MCF 10A (cell line): ENCODE results near the gene ZBTB7B. TPM values are rescaled to one million over a fixed set of nuclear protein-coding genes. Genes with fewer than 3 reads are reported as not detected.

Source experiments
- BruUV-seq: library from RNA; stranded (reverse); fragments of 400-500 nt; replicated peaks from 2 replicates; lab custom pipeline; 2021; lab: Mats Ljungman, UMichigan
- CTCF ChIA-PET: fragments of 300-600 bp; sonication (Branson Sonifier 250); formaldehyde crosslinking; extraction: SDS; loops from one replicate; lab custom pipeline; 2021; ENCODE audit warnings: antibody characterized with exemption, inconsistent platforms; lab: Yijun Ruan, JAX
- POLR2A ChIA-PET: fragments of 300-600, 350-650 bp; sonication (Branson Sonifier 250); formaldehyde crosslinking; extraction: SDS; loops from one replicate; lab custom pipeline; 2020; ENCODE audit warnings: antibody characterized with exemption, inconsistent platforms; lab: Yijun Ruan, JAX
- DNase-seq: peaks from one replicate; pipeline ENCODE4 v3.0.0-alpha.2; 2018; ENCODE audit not compliant: unreplicated experiment
- H3K27ac Mint-ChIP-seq: one replicate; pipeline ENCODE4 v1.8.0; 2022; ENCODE audit warnings: mild to moderate bottlenecking, low read depth, mixed read lengths; ENCODE audit not compliant: unreplicated experiment
- H3K27me3 Mint-ChIP-seq: one replicate; pipeline ENCODE4 v1.8.0; 2022; ENCODE audit warnings: mixed read lengths; ENCODE audit not compliant: insufficient read depth, unreplicated experiment
- H3K36me3 Mint-ChIP-seq: one replicate; pipeline ENCODE4 v1.8.0; 2022; ENCODE audit warnings: mild to moderate bottlenecking, moderate library complexity, mixed read lengths; ENCODE audit not compliant: insufficient read depth, unreplicated experiment
- H3K4me1 Mint-ChIP-seq: one replicate; pipeline ENCODE4 v1.8.0; 2022; ENCODE audit warnings: mixed read lengths; ENCODE audit not compliant: insufficient read depth, unreplicated experiment
- H3K4me3 Mint-ChIP-seq: one replicate; pipeline ENCODE4 v1.8.0; 2022; ENCODE audit warnings: mild to moderate bottlenecking, moderate library complexity, mixed read lengths; ENCODE audit not compliant: unreplicated experiment
- H3K9me3 Mint-ChIP-seq: one replicate; pipeline ENCODE4 v1.8.0; 2022; ENCODE audit warnings: mixed read lengths; ENCODE audit not compliant: unreplicated experiment
- intact Hi-C: fragments of 100-400 bp; cut with micrococcal nuclease; formaldehyde crosslinking; loops from 2 replicates; pipeline ENCODE4 v1.14.1; 2022
- total RNA-seq: library from RNA; stranded (reverse); gene quantifications from 2 replicates; pipeline ENCODE4 v1.2.3, GENCODE V29; 2022
- TF ChIP-seq, protein P1 (sequence below): fragments of 200-600 bp; IDR thresholded peaks from one replicate; pipeline ENCODE4 v1.8.0; 2022; ENCODE audit warnings: antibody characterized with exemption, mild to moderate bottlenecking; ENCODE audit not compliant: unreplicated experiment

The ZBTB7B gene
- total RNA-seq, 1 experiment from 2014 or later: 175 TPM

DNA sequence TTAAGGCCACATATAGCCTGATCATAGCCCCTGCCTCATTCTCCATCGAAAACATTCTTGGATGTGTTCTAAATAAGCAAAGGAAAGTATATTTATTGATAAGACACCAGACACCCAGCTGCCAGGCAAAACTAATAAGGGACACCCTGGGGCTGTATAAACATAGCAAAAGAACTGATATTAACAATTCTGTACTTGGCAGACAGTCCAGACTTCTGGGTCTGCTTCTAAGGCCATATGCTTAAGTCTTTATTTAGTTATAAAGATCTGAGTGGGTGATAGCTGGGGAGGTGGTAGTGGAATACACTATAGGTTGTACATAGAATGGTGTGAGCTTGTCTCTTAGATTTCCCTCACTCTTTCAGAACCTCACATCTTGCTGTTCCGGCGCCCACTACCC is 24.2 kb upstream of the ZBTB7B start:
- no TSS peak for BruUV-seq
- TF ChIP-seq, protein P1, sequence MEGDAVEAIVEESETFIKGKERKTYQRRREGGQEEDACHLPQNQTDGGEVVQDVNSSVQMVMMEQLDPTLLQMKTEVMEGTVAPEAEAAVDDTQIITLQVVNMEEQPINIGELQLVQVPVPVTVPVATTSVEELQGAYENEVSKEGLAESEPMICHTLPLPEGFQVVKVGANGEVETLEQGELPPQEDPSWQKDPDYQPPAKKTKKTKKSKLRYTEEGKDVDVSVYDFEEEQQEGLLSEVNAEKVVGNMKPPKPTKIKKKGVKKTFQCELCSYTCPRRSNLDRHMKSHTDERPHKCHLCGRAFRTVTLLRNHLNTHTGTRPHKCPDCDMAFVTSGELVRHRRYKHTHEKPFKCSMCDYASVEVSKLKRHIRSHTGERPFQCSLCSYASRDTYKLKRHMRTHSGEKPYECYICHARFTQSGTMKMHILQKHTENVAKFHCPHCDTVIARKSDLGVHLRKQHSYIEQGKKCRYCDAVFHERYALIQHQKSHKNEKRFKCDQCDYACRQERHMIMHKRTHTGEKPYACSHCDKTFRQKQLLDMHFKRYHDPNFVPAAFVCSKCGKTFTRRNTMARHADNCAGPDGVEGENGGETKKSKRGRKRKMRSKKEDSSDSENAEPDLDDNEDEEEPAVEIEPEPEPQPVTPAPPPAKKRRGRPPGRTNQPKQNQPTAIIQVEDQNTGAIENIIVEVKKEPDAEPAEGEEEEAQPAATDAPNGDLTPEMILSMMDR: no peak
- no peaks in the 10 kb centered on the region for H3K27me3 Mint-ChIP-seq
- ChIA-PET POLR2A (interaction anchor here (0.7 to 41.1 kb wide), 5 partner anchors 7 to 1140 kb away, joined by 3 to 1917 read pairs (median 312); partner anchors contain the start of genes CKS1B, FLAD1, LENEP and PBXIP1), CTCF (interaction anchor here (0.6 to 3.0 kb wide), 6 partner anchors 10 to 192 kb away, joined by 3 to 17 read pairs (median 3); no protein-coding TSS in a partner anchor)
- no peaks in the 10 kb centered on the region for H3K9me3 Mint-ChIP-seq
- no peak overlapping the region for H3K27ac Mint-ChIP-seq
- intact Hi-C loops: no loop called here
- peaks cover 36% of the 10 kb centered on the region for H3K36me3 Mint-ChIP-seq
- peaks cover 9% of the 10 kb centered on the region for H3K4me1 Mint-ChIP-seq
- no peak for DNase-seq
- no peak overlapping the region for H3K4me3 Mint-ChIP-seq

DNA sequence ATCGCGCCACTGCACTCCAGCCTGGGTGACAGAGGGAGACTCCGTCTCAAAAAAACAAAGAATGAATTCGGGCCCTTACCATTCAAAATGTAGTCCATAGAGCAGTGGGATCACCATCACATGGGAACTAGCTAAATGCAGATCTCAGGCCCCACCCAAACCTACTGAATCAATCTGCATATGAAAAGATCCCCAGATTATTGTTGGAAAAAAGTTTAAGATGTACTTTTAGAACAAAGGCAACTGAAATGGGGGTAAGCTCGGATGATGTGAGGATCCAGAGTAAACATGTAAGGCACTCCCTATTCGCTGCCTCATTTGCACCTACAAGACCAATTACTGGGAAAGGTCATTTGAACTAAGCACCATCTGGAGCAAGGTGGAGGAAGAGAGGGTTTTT is 20.3 kb upstream of the ZBTB7B start:
- CTCF ChIA-PET: interaction anchor here (0.9 to 7.3 kb wide), 8 partner anchors 9 to 192 kb away, joined by 5 to 118 read pairs (median 10); partner anchors contain the start of genes CKS1B, LENEP, PBXIP1 and PYGO2

DNA sequence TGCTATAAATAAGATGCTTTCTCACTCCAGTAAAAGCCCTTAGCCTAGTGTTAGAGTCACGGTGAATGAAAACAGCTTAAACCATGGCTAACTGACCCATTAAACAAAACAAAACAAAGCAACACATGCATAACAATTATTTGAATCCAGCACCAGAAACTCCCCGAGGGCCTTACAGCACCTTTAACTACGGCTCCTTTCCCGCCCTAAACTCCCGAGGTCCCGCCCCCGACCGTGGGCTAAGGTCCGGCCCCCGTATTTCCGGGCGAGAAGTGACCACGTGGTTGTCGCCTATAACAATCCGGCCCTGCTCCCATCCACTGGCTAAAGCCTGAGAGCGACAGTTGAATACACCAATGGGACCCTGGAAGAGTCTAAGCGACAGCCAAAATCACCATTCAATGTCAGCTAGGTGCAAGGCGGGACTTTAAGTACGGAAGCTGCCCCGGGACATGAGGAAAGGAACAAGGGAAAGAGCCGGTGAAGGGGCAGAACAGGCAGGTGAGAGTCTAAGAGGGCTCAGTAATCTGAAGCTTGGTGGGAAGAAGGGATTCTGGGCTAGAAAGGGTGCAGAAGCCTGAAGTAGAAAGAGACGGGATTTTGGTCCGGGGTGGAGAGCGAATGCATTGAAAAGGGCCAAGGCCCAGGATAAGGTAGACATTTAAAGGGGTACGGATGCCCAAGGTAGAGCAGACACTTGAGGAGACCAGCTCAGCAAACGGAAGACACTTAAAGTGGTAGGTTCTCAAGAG is 19.5 kb upstream of the ZBTB7B start, which contains the start of gene FLAD1:
Gene FLAD1 (plus strand): TSS at position 448 of the 752 bp plus-strand sequence. CDS start 351 bp downstream, outside the sequence.
- POLR2A ChIA-PET: interaction anchor here (0.5 to 41.1 kb wide), 33 partner anchors 6 to 893 kb away, joined by 3 to 1917 read pairs (median 4); partner anchors contain the start of genes CKS1B, EFNA3, FLAD1 and LENEP
- Mint-ChIP-seq H3K9me3 (no peaks in the 10 kb centered on the region), H3K4me3 (no peak within 1 kb of the TSS), H3K4me1 (peaks cover 6% of the 10 kb centered on the region), H3K27ac (no peak within 1 kb of the TSS), H3K27me3 (no peaks in the 10 kb centered on the region), H3K36me3 (peaks cover 60% of the 10 kb centered on the region)
- peak; percentile 100 for DNase-seq
- BruUV-seq: no TSS peak
- TF ChIP-seq, protein P1: no peak
- intact Hi-C loops: loop anchor here (1.0 kb wide), 1 partner anchor 34 kb away; no protein-coding TSS in a partner anchor
- CTCF ChIA-PET: interaction anchor here (0.6 to 7.3 kb wide), 21 partner anchors 10 to 578 kb away, joined by 3 to 118 read pairs (median 5); partner anchors contain the start of genes CKS1B, LENEP, PBXIP1 and PMVK

More for the DNA sequence above, 20.3 kb upstream of the ZBTB7B start:
- BruUV-seq: no TSS peak
- POLR2A ChIA-PET: interaction anchor here (0.5 to 41.1 kb wide), 16 partner anchors 7 to 423 kb away, joined by 3 to 1917 read pairs (median 8); partner anchors contain the start of genes CKS1B, FLAD1, LENEP and PBXIP1
- DNase-seq: no peak
- no peaks in the 10 kb centered on the region for H3K27me3 Mint-ChIP-seq
- H3K36me3 Mint-ChIP-seq: peaks cover 63% of the 10 kb centered on the region
- no peaks in the 10 kb centered on the region for H3K9me3 Mint-ChIP-seq
- H3K27ac Mint-ChIP-seq: no peak overlapping the region
- peaks cover 14% of the 10 kb centered on the region for H3K4me1 Mint-ChIP-seq
- TF ChIP-seq, protein P1: no peak
- intact Hi-C loops: no loop called here
- no peak overlapping the region for H3K4me3 Mint-ChIP-seq
